Left lung (tissue), 10 donors: ENCODE measurements around the gene IFIT3. TPM values are rescaled to one million over a fixed set of nuclear protein-coding genes. Genes with fewer than 3 reads are reported as not detected.
"Not testable (repeated sequence)": the region's sequence is repeated elsewhere in the genome, so short reads cannot be mapped to it uniquely, and the experiment has no call there.

ENCODE experiments used
- ATAC-seq: fragments of 200-7000 bp; cut with Tn5 transposase; one replicate; pipeline ENCODE4 v1.9.1; 2020; ENCODE audit warnings: moderate library complexity
- DNase-seq, 4 donors: peaks; one replicate each; pipeline ENCODE4 v3.0.0-alpha.2; 2013 to 2020
- H3K27ac ChIP-seq, 2 donors: fragments of 200-600 bp; sonication (generic) in 1 of 2; one replicate each; pipeline versions ENCODE4 v1.5.0 to v1.8.0; 2020 to 2021
- H3K27me3 ChIP-seq, 2 donors: fragments of 200-600 bp; sonication (generic) in 1 of 2; one replicate each; pipeline versions ENCODE4 v1.5.0 to v1.8.0; 2020 to 2021
- H3K36me3 ChIP-seq, 2 donors: fragments of 200-600 bp; sonication (generic) in 1 of 2; one replicate each; pipeline versions ENCODE4 v1.5.0 to v1.8.0; 2020 to 2021
- H3K4me1 ChIP-seq, 2 donors: fragments of 200-600 bp; one replicate each; pipeline ENCODE4 v1.8.0; 2021
- H3K4me3 ChIP-seq, 2 donors: fragments of 200-600 bp; sonication (generic) in 1 of 2; one replicate each; pipeline versions ENCODE4 v1.5.0 to v1.8.0; 2020 to 2021; ENCODE audit warnings: mild to moderate bottlenecking in 1 of 2
- H3K9me3 ChIP-seq, 2 donors: fragments of 200-600 bp; sonication (generic) in 1 of 2; one replicate each; pipeline versions ENCODE4 v1.5.0 to v1.8.0; 2020 to 2021
- CTCF ChIP-seq, 2 donors: fragments of 200-600 bp; sonication (generic) in 1 of 2; IDR thresholded peaks; one replicate each; pipeline versions ENCODE4 v1.5.0 to v1.8.0; 2021; ENCODE audit warnings: antibody characterized with exemption in 2 of 2
- intact Hi-C, 2 donors: fragments of 100-400 bp; cut with DNase I; formaldehyde crosslinking; loops; one replicate each; pipeline versions ENCODE4 v1.11.2 to v1.14.2; 2022
- polyA plus RNA-seq, 6 donors: library from polyadenylated mRNA; unstranded; fragments of 120-200 nt; gene quantifications; one replicate each; pipeline ENCODE4 v1.2.1, GENCODE V29; 2013; ENCODE audit not compliant: insufficient read length in 6 of 6
- total RNA-seq, 2 donors: library from RNA; stranded (reverse); fragmentation: NEBNext Ultra II Directional; extraction: Animal tissue kit (Norgen Biotek cat#: 25700); gene quantifications; one replicate each; pipeline ENCODE4 v1.2.1, GENCODE V29; 2021
- donor health status: DM: no; HTN: yes; CAD: no.
- donor health status: DM: no; HTN: no; CAD: no.

Gene IFIT3
- total and polyA plus RNA-seq, 8 donors: 12.4 to 48.9 (median 14.4) TPM

DNA sequence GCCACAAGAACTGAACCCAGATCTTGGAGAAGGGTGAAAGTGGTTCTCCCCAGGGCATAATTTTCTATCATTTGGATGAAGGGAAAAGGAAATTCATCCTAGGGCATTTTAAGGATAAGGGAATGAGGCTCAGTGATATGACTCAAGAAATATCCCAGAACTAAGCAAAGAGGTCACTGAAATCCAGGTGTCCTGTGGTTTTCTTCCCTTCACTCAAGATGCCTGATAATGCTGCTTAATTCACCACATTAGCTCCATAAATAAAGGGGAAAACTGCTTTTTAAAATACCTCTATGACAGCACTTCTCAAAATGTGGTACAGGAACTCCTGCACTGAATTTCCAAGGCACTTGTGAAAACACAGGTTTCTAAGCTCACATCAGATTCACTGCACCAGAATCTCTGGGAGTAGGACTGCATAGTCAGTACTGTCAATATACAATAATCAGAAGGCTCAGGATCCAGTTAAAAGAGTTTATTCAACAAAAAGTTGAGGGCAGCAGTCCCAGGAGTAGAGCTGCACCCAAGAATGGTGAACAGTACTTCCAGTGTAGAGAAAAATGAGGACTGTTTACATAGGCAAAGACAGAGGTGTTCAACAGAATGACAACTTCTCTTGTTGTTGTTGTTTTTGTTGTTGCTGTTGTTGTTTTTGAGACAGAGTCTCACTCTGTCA is 2.9 kb downstream of the IFIT3 start:
- no peak for DNase-seq
- intact Hi-C loops: no loop called here
- ATAC-seq: no peak

DNA sequence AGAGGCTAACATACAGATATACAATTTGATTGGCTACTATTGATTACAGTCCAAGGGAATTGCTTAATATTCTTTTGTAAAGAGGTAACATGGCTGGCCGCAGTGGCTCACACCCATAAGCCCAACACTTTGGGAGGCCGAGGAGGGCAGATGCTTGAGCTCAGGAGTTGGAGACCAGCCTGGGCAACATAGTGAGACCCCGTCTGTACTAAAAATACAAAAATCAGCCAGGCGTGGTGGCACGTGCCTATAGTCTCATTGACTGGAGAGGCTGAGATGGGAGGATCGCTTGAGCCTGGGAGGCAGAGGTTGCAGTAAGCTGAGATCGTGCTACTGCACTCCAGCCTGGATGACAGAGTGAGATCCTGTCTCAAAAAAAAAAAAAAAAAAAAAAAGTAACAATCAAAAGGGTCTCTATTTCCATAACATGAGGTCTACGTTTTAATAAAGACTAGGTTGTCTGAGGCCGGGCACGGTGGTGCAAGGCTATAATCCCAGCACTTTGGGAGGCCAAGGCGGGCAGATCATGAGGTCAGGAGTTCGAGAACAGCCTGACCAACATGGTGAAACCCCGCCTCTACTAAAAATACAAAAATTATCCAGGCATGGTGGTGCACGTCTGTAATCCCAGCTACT is 3.8 kb downstream of the IFIT3 start:
- H3K36me3 ChIP-seq, H3K9me3 ChIP-seq, H3K27me3 ChIP-seq, DNase-seq, ATAC-seq, intact Hi-C loops: not testable (repeated sequence)
- H3K4me1 ChIP-seq: peaks cover 30 to 92% of the 10 kb centered on the region in 2 donors
- H3K27ac ChIP-seq: peak overlapping the region; percentile 84 to 88
- H3K4me3 ChIP-seq: peak overlapping the region in 1 of 2 donors; percentile 53

More for the DNA sequence above, 2.9 kb downstream of the IFIT3 start:
- no peaks in the 10 kb centered on the region for H3K9me3 ChIP-seq
- peak overlapping the region in 1 of 2 donors; percentile 84 for H3K27ac ChIP-seq
- TF ChIP-seq CTCF (IDR thresholded peaks at IDR 0.05): no peak
- peaks cover 30 to 86% of the 10 kb centered on the region in 2 donors for H3K4me1 ChIP-seq
- peak overlapping the region in 1 of 2 donors; percentile 53 for H3K4me3 ChIP-seq
- no peaks in the 10 kb centered on the region for H3K36me3 ChIP-seq
- H3K27me3 ChIP-seq: no peaks in the 10 kb centered on the region

GRCh38 chr10:89332123-89332633 is 4.4 kb downstream of the IFIT3 start:
- H3K4me1 ChIP-seq: peaks cover 30 to 90% of the 10 kb centered on the region in 2 donors

DNA sequence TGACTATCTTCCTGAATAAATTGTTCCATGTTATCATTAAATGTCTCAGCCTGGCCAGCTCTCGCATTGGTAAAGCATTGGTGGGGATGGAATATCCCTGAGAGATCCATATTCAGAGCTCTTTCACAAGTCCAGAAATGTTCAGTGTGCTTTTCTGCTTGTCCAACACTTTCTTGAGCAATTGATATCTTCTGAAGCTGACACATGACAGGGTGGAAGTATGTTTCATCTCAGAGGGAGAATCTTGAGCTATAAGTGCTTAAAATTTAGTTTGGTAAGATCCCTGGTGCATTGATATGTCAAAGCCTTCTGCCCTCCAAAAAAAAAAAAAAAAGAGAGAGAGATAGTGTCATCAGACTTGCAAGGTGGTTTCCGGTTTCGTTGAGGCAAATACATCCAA is 7.4 kb downstream of the IFIT3 start:
- no peaks in the 10 kb centered on the region for H3K9me3 ChIP-seq
- no peak for DNase-seq
- no peak overlapping the region for H3K4me3 ChIP-seq
- H3K4me1 ChIP-seq: peaks cover 22 to 71% of the 10 kb centered on the region in 2 donors
- ATAC-seq: no peak
- peak overlapping the region in 1 of 2 donors; percentile 84 for H3K27ac ChIP-seq
- intact Hi-C loops: no loop called here
- H3K36me3 ChIP-seq: peaks cover 0 to 35% of the 10 kb centered on the region in 2 donors
- TF ChIP-seq CTCF (IDR thresholded peaks at IDR 0.05): no peak
- H3K27me3 ChIP-seq: no peaks in the 10 kb centered on the region

More at GRCh38 chr10:89332123-89332633, 4.4 kb downstream of the IFIT3 start:
- Histone ChIP-seq H3K36me3 (peaks cover 0 to 5% of the 10 kb centered on the region in 2 donors), H3K9me3 (no peaks in the 10 kb centered on the region), H3K27ac (peak overlapping the region; percentile 84 to 88), H3K27me3 (no peaks in the 10 kb centered on the region), H3K4me3 (peak overlapping the region; percentile 25 to 53)
- intact Hi-C loops: no loop called here
- ATAC-seq: peak; percentile 75
- TF ChIP-seq CTCF (IDR thresholded peaks at IDR 0.05): no peak
- peak in 1 of 4 donors; percentile 81 for DNase-seq

DNA sequence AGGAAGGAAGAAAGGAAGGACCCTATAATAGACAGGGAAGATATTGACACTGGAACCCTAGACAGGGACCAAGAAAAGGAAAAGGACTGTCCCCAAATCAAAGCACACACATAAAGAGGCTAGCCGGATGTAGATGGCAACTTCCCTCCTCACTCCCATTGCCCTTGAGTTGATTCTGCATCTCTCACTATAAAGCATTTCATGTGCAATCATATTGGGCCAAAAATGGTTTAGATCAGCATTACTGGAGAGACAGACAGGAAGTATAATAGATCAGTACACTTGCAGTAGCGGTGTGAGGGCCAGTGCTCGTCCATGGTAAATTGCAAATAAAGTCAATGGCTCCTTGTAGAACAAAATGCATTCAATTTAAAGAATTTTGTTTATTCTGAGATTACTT is 8.4 kb downstream of the IFIT3 start:
- Histone ChIP-seq H3K4me3 (no peak overlapping the region), H3K4me1 (peaks cover 22 to 61% of the 10 kb centered on the region in 2 donors), H3K36me3 (peaks cover 0 to 45% of the 10 kb centered on the region in 2 donors), H3K9me3 (no peaks in the 10 kb centered on the region), H3K27me3 (no peaks in the 10 kb centered on the region), H3K27ac (peak overlapping the region in 1 of 2 donors; percentile 37)
- DNase-seq (no peak), ATAC-seq (no peak)
- no peak for TF ChIP-seq CTCF (IDR thresholded peaks at IDR 0.05)
- intact Hi-C loops: no loop called here
